B cell (primary cell): Measurements from ENCODE around the gene REEP6. TPM values are rescaled to one million over a fixed set of nuclear protein-coding genes. Genes with fewer than 3 reads are reported as not detected.

Experiments
- ATAC-seq: fragments of 200-7000 bp; cut with Tn5 transposase; one replicate; pipeline ENCODE4 v1.10.0; 2021; ENCODE audit warnings: low read depth, mild to moderate bottlenecking, moderate number of reproducible peaks, moderate library complexity
- CTCF ChIA-PET: fragments of 350-600 bp; sonication (Branson Sonifier 250); formaldehyde crosslinking; loops from one replicate; lab custom pipeline; 2021; ENCODE audit warnings: antibody characterized with exemption, inconsistent platforms; lab: Charles Lee
- POLR2A ChIA-PET: fragments of 350-600 bp; sonication (Branson Sonifier 250); formaldehyde crosslinking; loops from one replicate; lab custom pipeline; 2021; ENCODE audit warnings: antibody characterized with exemption; lab: Charles Lee
- DNase-seq: peaks from one replicate; pipeline ENCODE4 v3.0.0; 2013
- H2AFZ ChIP-seq: 2 replicates; pipeline ENCODE4 v1.6.1; 2012; ENCODE audit warnings: mild to moderate bottlenecking, low read depth, low read length; ENCODE audit not compliant: insufficient read depth, poor library complexity, severe bottlenecking
- H3K27ac ChIP-seq, 2 donors: 1 replicate in 1 of 2; 2 replicates in 1 of 2; pipeline ENCODE4 v1.5.1; 2012 to 2013; ENCODE audit warnings: low read length in 2 of 2, mild to moderate bottlenecking in 2 of 2, moderate library complexity in 1 of 2
- H3K27me3 ChIP-seq, 4 experiments: fragments of 200-600 bp in 1 of 4; sonication (generic) in 1 of 4; replicated peaks in 1 of 4; 1 replicate in 2 of 4; 2 replicates in 2 of 4; pipeline versions ENCODE4 v1.6.1 to v1.7.0; 2013 to 2016; ENCODE audit warnings: low read length in 3 of 4, mild to moderate bottlenecking in 2 of 4, mixed read lengths in 1 of 4, moderate library complexity in 1 of 4; ENCODE audit not compliant: insufficient read depth in 4 of 4, control insufficient read depth in 3 of 4; ENCODE audit errors: control extremely low read depth in 1 of 4
- H3K36me3 ChIP-seq, 2 experiments: replicated peaks in 1 of 2; 1 replicate in 1 of 2; 2 replicates in 1 of 2; pipeline versions ENCODE4 v1.6.1 to v1.7.1; 2013; ENCODE audit warnings: low read length in 1 of 2; ENCODE audit not compliant: insufficient read depth in 2 of 2, control insufficient read depth in 1 of 2; ENCODE audit errors: control extremely low read depth in 1 of 2, extremely low read depth in 1 of 2
- H3K4me1 ChIP-seq, 2 donors: fragments of 200-600 bp in 1 of 2; sonication (generic) in 1 of 2; 1 replicate in 1 of 2; 2 replicates in 1 of 2; pipeline versions ENCODE4 v1.5.1 to v1.6.1; 2013 to 2017; ENCODE audit warnings: low read length in 2 of 2; ENCODE audit not compliant: control insufficient read depth in 2 of 2, insufficient read depth in 2 of 2
- H3K4me2 ChIP-seq: replicated peaks from 2 replicates; pipeline ENCODE3; 2012; ENCODE audit warnings: mild to moderate bottlenecking, low read depth, low read length; ENCODE audit not compliant: poor library complexity, severe bottlenecking
- H3K4me3 ChIP-seq, 5 experiments: fragments of 200-600 bp in 1 of 5; sonication (generic) in 1 of 5; 1 replicate in 3 of 5; 2 replicates in 2 of 5; pipeline versions ENCODE4 v1.5.1 to v1.7.0; 2011 to 2016; ENCODE audit warnings: low read length in 4 of 5, mild to moderate bottlenecking in 4 of 5, low read depth in 2 of 5, control low read depth in 1 of 5, moderate library complexity in 1 of 5; ENCODE audit not compliant: insufficient read depth in 1 of 5; ENCODE audit errors: control extremely low read depth in 1 of 5, extremely low read depth in 1 of 5
- H3K79me2 ChIP-seq: fragments of 200-600 bp; sonication (generic); one replicate; pipeline ENCODE4 v1.6.0; 2016; ENCODE audit warnings: low read length; ENCODE audit not compliant: control insufficient read depth, insufficient read depth
- H3K9ac ChIP-seq: fragments of 200-600 bp; sonication (generic); 2 replicates; pipeline ENCODE4 v1.6.1; 2017; ENCODE audit warnings: mild to moderate bottlenecking, low read length, moderate library complexity
- H3K9me3 ChIP-seq, 3 donors: one replicate each; pipeline versions ENCODE4 v1.6.1 to v1.7.1; 2013; ENCODE audit warnings: low read length in 2 of 3; ENCODE audit not compliant: control insufficient read depth in 2 of 3, insufficient read depth in 1 of 3; ENCODE audit errors: control extremely low read depth in 1 of 3
- H4K20me1 ChIP-seq: 2 replicates; pipeline ENCODE4 v1.6.0; 2012; ENCODE audit warnings: mild to moderate bottlenecking, low read length; ENCODE audit not compliant: insufficient read depth, control insufficient read depth, poor library complexity, severe bottlenecking
- H3K27ac Mint-ChIP-seq: one replicate; pipeline ENCODE4 v1.8.0; 2021; ENCODE audit warnings: mixed read lengths
- H3K27me3 Mint-ChIP-seq: one replicate; pipeline ENCODE4 v1.8.0; 2021; ENCODE audit warnings: mixed read lengths
- H3K4me1 Mint-ChIP-seq: one replicate; pipeline ENCODE4 v1.8.0; 2021; ENCODE audit warnings: mixed read lengths
- H3K4me3 Mint-ChIP-seq: one replicate; pipeline ENCODE4 v1.8.0; 2021; ENCODE audit warnings: mixed read lengths
- H3K9me3 Mint-ChIP-seq: one replicate; pipeline ENCODE4 v1.8.0; 2022; ENCODE audit warnings: mixed read lengths; ENCODE audit not compliant: insufficient read depth
- CTCF ChIP-seq: fragments of 200-600 bp; IDR thresholded peaks from one replicate; pipeline ENCODE4 v1.8.0; 2022; ENCODE audit warnings: antibody characterized with exemption, mild to moderate bottlenecking
- EZH2 ChIP-seq: IDR thresholded peaks from 2 replicates; pipeline ENCODE4 v1.6.1; 2012; ENCODE audit warnings: borderline replicate concordance, low read depth, mild to moderate bottlenecking, moderate library complexity, low read length; ENCODE audit not compliant: insufficient read depth, poor library complexity, severe bottlenecking
- WGBS: methylation state at CpG from one replicate; pipeline ENCODE4 v1.1.5; 2013; ENCODE audit warnings: missing lambda C conversion rate; ENCODE audit not compliant: insufficient coverage; 5-methylcytosine and 5-hydroxymethylcytosine counted together
- intact Hi-C: fragments of 100-400 bp; cut with micrococcal nuclease; formaldehyde crosslinking; loops from one replicate; pipeline ENCODE4 v1.10.0; 2022
- polyA plus RNA-seq: library from polyadenylated mRNA; depleted of rRNA; stranded (reverse); fragments of >200 nt; gene quantifications from 2 replicates; pipeline ENCODE4 v1.2.3, GENCODE V29; 2012
- total RNA-seq, 2 donors: library from RNA; stranded (reverse); fragments of 120-200 nt in 1 of 2; gene quantifications; 1 replicate in 1 of 2; 2 replicates in 1 of 2; pipeline versions ENCODE4 v1.2.3 to v1.2.4, GENCODE V29; 2013 to 2022

REEP6 gene
- total and polyA plus RNA-seq, 2 donors (not counting 1 experiment from before 2014, with no cell fraction given), result 0.64 to 1.1 TPM

DNA sequence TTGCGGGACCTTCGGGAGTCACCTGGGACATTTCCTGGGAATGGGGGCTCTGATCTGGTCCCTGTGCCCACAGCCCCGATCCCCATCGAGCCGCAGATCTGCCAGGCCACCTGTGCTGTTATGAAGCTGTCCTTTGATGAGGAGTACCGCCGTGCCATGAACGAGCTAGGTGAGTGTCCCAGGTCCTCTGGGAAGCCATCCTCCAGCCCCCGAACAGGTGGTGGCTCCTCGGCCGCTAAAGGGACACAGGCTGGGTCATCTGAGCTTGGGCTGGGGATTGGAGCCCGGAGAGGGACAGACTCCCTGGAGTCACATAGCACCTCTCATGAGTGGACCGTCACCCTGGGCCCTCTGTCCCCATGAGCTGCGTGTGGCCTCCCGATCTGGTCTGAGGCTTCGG is 33.1 kb upstream of the REEP6 start:
- no peak for TF ChIP-seq CTCF
- no peak for TF ChIP-seq EZH2
- CTCF ChIA-PET, result interaction anchor here (1.2 kb wide), 1 partner anchor 14 kb away, joined by 4 read pairs; no protein-coding TSS in a partner anchor
- Histone ChIP-seq H3K9me3 (peaks cover 0 to 30% (median 0%) of the 10 kb centered on the region in 3 donors), H3K4me2 (no peak overlapping the region), H3K4me3 (no peak overlapping the region), H3K4me1 (peaks cover 31 to 35% of the 10 kb centered on the region in 2 donors), H3K27ac (no peak overlapping the region), H3K36me3 (no peaks in the 10 kb centered on the region), H3K79me2 (no peaks in the 10 kb centered on the region), H2AFZ (no peak overlapping the region), H3K9ac (no peak overlapping the region), H3K27me3 (peaks cover 0 to 46% (median 22%) of the 10 kb centered on the region in 4 experiments), H4K20me1 (peaks cover 12% of the 10 kb centered on the region)
- no peaks in the 10 kb centered on the region for H3K9me3 Mint-ChIP-seq
- no peak overlapping the region for H3K4me3 Mint-ChIP-seq
- H3K4me1 Mint-ChIP-seq, result peaks cover 15% of the 10 kb centered on the region
- peaks cover 27% of the 10 kb centered on the region for H3K27me3 Mint-ChIP-seq
- POLR2A ChIA-PET, result interaction anchor here (0.7 kb wide), 1 partner anchor 175 kb away, joined by 5 read pairs; no protein-coding TSS in a partner anchor
- DNase-seq (no peak), ATAC-seq (no peak)
- H3K27ac Mint-ChIP-seq, result no peak overlapping the region
- intact Hi-C loops, result no loop called here
- WGBS, result 89% methylated on average over 16 of the region's 16 CpGs

DNA sequence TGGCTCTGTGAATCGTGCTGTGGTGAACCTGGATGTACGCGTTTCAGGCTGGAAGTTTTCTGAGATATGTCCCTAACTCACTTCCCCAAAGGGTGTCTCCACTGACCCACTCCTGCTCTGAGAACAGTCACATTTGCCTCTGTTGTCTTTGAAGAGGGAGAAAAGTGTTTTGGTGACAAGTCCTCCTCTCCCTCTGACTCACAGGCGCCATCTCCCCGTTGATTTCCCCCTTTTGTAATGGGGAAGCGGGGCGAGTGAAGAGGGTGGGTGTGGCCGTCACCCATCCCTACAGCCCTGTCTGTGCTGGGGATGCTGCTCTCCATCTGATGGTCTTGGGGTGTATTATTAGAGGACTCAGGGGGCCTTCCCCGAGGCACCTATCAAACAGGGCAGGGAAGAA is 31.5 kb upstream of the REEP6 start:
- no peak overlapping the region for H3K27ac Mint-ChIP-seq
- Histone ChIP-seq H4K20me1 (peaks cover 12% of the 10 kb centered on the region), H2AFZ (no peak overlapping the region), H3K36me3 (no peaks in the 10 kb centered on the region), H3K27ac (no peak overlapping the region), H3K4me1 (peaks cover 22 to 25% of the 10 kb centered on the region in 2 donors), H3K4me3 (no peak overlapping the region), H3K27me3 (peaks cover 0 to 33% (median 16%) of the 10 kb centered on the region in 4 experiments), H3K79me2 (no peaks in the 10 kb centered on the region), H3K9me3 (peaks cover 0 to 17% (median 0%) of the 10 kb centered on the region in 3 donors), H3K4me2 (no peak overlapping the region), H3K9ac (no peak overlapping the region)
- POLR2A ChIA-PET, result no interaction called here
- DNase-seq (no peak), ATAC-seq (no peak)
- H3K9me3 Mint-ChIP-seq, result no peaks in the 10 kb centered on the region
- intact Hi-C loops, result no loop called here
- CTCF ChIA-PET, result no interaction called here
- H3K4me1 Mint-ChIP-seq, result peaks cover 10% of the 10 kb centered on the region
- peaks cover 22% of the 10 kb centered on the region for H3K27me3 Mint-ChIP-seq
- H3K4me3 Mint-ChIP-seq, result no peak overlapping the region
- TF ChIP-seq EZH2, result no peak
- no peak for TF ChIP-seq CTCF
- 92% methylated on average over 5 of the region's 9 CpGs for WGBS
